ENCODE measurements around the gene CDH23. TPM values are rescaled to one million over a fixed set of nuclear protein-coding genes. Genes with fewer than 3 reads are reported as not detected.

Gene CDH23
- total and polyA plus RNA-seq, 2 of the 8 experiments (the other 6 are each of a cell fraction or from before 2014, with no cell fraction given), result 1.9 to 4.9 TPM

GRCh38 chr10:71478813-71479365 is 82.2 kb downstream of the CDH23 start (continued):
- TF ChIP-seq ZNF274 (IDR thresholded peaks at IDR 0.05; ENCODE audit: borderline replicate concordance, extremely low read depth, low read length) (no peak), RFX5 (IDR thresholded peaks at IDR 0.05; ENCODE audit: borderline replicate concordance, low read depth, low read length) (no peak)
